Measurements from ENCODE around the gene ADCY5. TPM values are rescaled to one million over a fixed set of nuclear protein-coding genes. Genes with fewer than 3 reads are reported as not detected.

ADCY5 gene
- total RNA-seq, 1 experiment from 2014 or later: 1.4 TPM

- ChIA-PET CTCF (interaction anchor here (0.6 to 1.4 kb wide), 2 partner anchors 25 to 731 kb away, joined by 3 to 6 read pairs; no protein-coding TSS in a partner anchor), POLR2A (no interaction called here)
- intact Hi-C loops (cut with micrococcal nuclease; ENCODE audit: unreplicated experiment) (no loop called here), in situ Hi-C loops (cut with HindIII; ENCODE audit: low pct_unique_long_range_greater_than_20kb, low sequenced_read_pairs) (no loop called here)
- no peaks in the 10 kb centered on the region for H3K9me3 ChIP-seq (ENCODE audit: control insufficient read depth, insufficient read depth, low read depth, low read length)
- H3K4me3 ChIP-seq (ENCODE audit: low read depth in 2 of 2, low read length in 2 of 2): no peak overlapping the region
- H3K27me3 ChIP-seq (ENCODE audit: control insufficient read depth, insufficient read depth, low read length): 0 out of 2 replicates have a peak, but pooled peaks cover 2% of the 10 kb centered on the region
- ATAC-seq (no peak), DNase-seq (ENCODE audit: low read depth, low spot score) (no peak)
- no peak for TF ChIP-seq REST (IDR thresholded peaks at IDR 0.05; ENCODE audit: insufficient read depth in 1 of 2, low read depth in 2 of 2, low read length in 1 of 2)
- no peak for TF ChIP-seq CTCF (IDR thresholded peaks at IDR 0.05)
- no peak for TF ChIP-seq POLR2AphosphoS5 (IDR thresholded peaks at IDR 0.05; ENCODE audit: low read depth, low read length)
- TF ChIP-seq SIN3A (IDR thresholded peaks at IDR 0.05; ENCODE audit: borderline replicate concordance, insufficient read depth, low read depth, low read length): no peak
- no peak for TF ChIP-seq TCF7L2 (IDR thresholded peaks at IDR 0.05; ENCODE audit: low read depth, low read length)
- BruUV-seq (replicated peaks): no TSS peak
- H3K36me3 ChIP-seq (ENCODE audit: control insufficient read depth, insufficient read depth, low read length): no peaks in the 10 kb centered on the region
- peaks cover 4% of the 10 kb centered on the region; the same call in 1 of the 2 replicates for H3K4me1 ChIP-seq (ENCODE audit: control insufficient read depth, insufficient read depth, low read length)
- H3K27ac ChIP-seq (ENCODE audit: low read length): no peak overlapping the region
Observed at GRCh38 chr3:123330441-123330991, 118.4 kb downstream of the ADCY5 start.

- intact Hi-C loops (cut with micrococcal nuclease; ENCODE audit: unreplicated experiment): loop anchor here (5.0 kb wide), 1 partner anchor 228 kb away; no protein-coding TSS in a partner anchor
- Histone ChIP-seq H3K27me3 (ENCODE audit: control insufficient read depth, insufficient read depth, low read length) (0 out of 2 replicates have a peak, but pooled peaks cover 2% of the 10 kb centered on the region), H3K36me3 (ENCODE audit: control insufficient read depth, insufficient read depth, low read length) (no peaks in the 10 kb centered on the region), H3K4me3 (ENCODE audit: low read depth in 2 of 2, low read length in 2 of 2) (no peak overlapping the region), H3K9me3 (ENCODE audit: control insufficient read depth, insufficient read depth, low read depth, low read length) (no peaks in the 10 kb centered on the region), H3K27ac (ENCODE audit: low read length) (no peak overlapping the region), H3K4me1 (ENCODE audit: control insufficient read depth, insufficient read depth, low read length) (peaks cover 4% of the 10 kb centered on the region; the same call in 1 of the 2 replicates)
- POLR2A ChIA-PET: no interaction called here
- CTCF ChIA-PET: interaction anchor here (0.6 to 1.4 kb wide), 5 partner anchors 24 to 732 kb away, joined by 3 to 6 read pairs (median 3); no protein-coding TSS in a partner anchor
- DNase-seq (ENCODE audit: low read depth, low spot score) (no peak), ATAC-seq (no peak)
- BruUV-seq (replicated peaks): no TSS peak
- TF ChIP-seq REST (IDR thresholded peaks at IDR 0.05; ENCODE audit: insufficient read depth in 1 of 2, low read depth in 2 of 2, low read length in 1 of 2) (no peak), TCF7L2 (IDR thresholded peaks at IDR 0.05; ENCODE audit: low read depth, low read length) (no peak), CTCF (IDR thresholded peaks at IDR 0.05) (no peak), SIN3A (IDR thresholded peaks at IDR 0.05; ENCODE audit: borderline replicate concordance, insufficient read depth, low read depth, low read length) (no peak), POLR2AphosphoS5 (IDR thresholded peaks at IDR 0.05; ENCODE audit: low read depth, low read length) (no peak)
- in situ Hi-C loops (cut with HindIII; ENCODE audit: low pct_unique_long_range_greater_than_20kb, low sequenced_read_pairs): no loop called here
Observed at GRCh38 chr3:123329636-123330340, 119.1 kb downstream of the ADCY5 start.

Data from Panc1 (cell line).